ENCODE data around the gene LRWD1.

GRCh38 chr7:102459221-102459844 is 5.5 kb upstream of the LRWD1 start:
- TF ChIP-seq CTCF (IDR thresholded peaks at IDR 0.05) (no peak), POLR2A (IDR thresholded peaks at IDR 0.05) (no peak)
